ENCODE results near the gene AKR1A1.
A peak's percentile ranks its signal among the peaks of the same experiment; 100 is the strongest.

AKR1A1 gene

GRCh38 chr1:45536886-45537285 lies 13.7 kb upstream of the AKR1A1 start:
- Histone ChIP-seq H3K4me3 (replicated peaks; ENCODE audit: insufficient read depth, low read length) (no peak overlapping the region), H3K27me3 (ENCODE audit: insufficient read depth, poor library complexity, severe bottlenecking) (no peaks in the 10 kb centered on the region), H3K27ac (replicated peaks) (no peak overlapping the region)
- DNase-seq (ENCODE audit: low read depth in 1 of 2, low spot score in 1 of 2) = no peak
- TF ChIP-seq CTCF (IDR thresholded peaks at IDR 0.05; ENCODE audit: insufficient read depth, low read length) = no peak
- TF ChIP-seq REST (IDR thresholded peaks at IDR 0.05; ENCODE audit: insufficient replicate concordance, low read depth) = no peak
- TF ChIP-seq SPI1 (IDR thresholded peaks at IDR 0.05; ENCODE audit: borderline replicate concordance, low read depth) = no peak
- no peak for TF ChIP-seq POLR2AphosphoS5 (IDR thresholded peaks at IDR 0.05; ENCODE audit: low read depth)
- TF ChIP-seq GABPA (IDR thresholded peaks at IDR 0.05; ENCODE audit: low read depth) = no peak

DNA sequence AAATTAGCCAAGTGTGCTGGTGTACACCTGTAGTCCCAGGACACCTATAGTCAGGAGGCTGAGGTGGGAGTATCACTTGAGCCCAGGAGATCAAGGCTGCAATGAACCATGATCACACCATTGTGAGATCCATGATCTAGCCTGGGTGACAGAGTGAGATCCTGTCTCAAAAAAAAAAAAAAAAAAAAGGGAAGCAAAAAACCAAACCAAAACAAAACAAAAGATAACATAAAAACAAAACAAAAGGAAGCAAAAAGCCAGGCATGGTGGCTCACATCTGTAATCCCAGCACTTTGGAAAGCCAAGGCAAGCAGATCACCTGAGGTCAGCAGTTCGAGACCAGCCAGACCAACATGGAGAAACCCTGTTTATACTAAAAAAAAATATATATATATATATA lies 9.4 kb upstream of the AKR1A1 start:
- Histone ChIP-seq H3K27me3 (ENCODE audit: insufficient read depth, poor library complexity, severe bottlenecking) (no peaks in the 10 kb centered on the region), H3K4me3 (replicated peaks; ENCODE audit: insufficient read depth, low read length) (no peak overlapping the region), H3K27ac (replicated peaks) (no peak overlapping the region)
- no peak for TF ChIP-seq CTCF (IDR thresholded peaks at IDR 0.05; ENCODE audit: insufficient read depth, low read length)
- DNase-seq (ENCODE audit: low read depth in 1 of 2, low spot score in 1 of 2) = no peak

GRCh38 chr1:45542591-45542990 lies 8.0 kb upstream of the AKR1A1 start:
- H3K27me3 ChIP-seq (ENCODE audit: insufficient read depth, poor library complexity, severe bottlenecking) = no peaks in the 10 kb centered on the region
- no peak overlapping the region for H3K27ac ChIP-seq (replicated peaks)
- TF ChIP-seq REST (IDR thresholded peaks at IDR 0.05; ENCODE audit: insufficient replicate concordance, low read depth) = no peak
- TF ChIP-seq SPI1 (IDR thresholded peaks at IDR 0.05; ENCODE audit: borderline replicate concordance, low read depth) = no peak
- no peak for TF ChIP-seq CTCF (IDR thresholded peaks at IDR 0.05; ENCODE audit: insufficient read depth, low read length)
- no peak for TF ChIP-seq GABPA (IDR thresholded peaks at IDR 0.05; ENCODE audit: low read depth)
- no peak for TF ChIP-seq POLR2AphosphoS5 (IDR thresholded peaks at IDR 0.05; ENCODE audit: low read depth)
- no peak for DNase-seq (ENCODE audit: low read depth in 1 of 2, low spot score in 1 of 2)
- H3K4me3 ChIP-seq (replicated peaks; ENCODE audit: insufficient read depth, low read length) = no peak overlapping the region

DNA sequence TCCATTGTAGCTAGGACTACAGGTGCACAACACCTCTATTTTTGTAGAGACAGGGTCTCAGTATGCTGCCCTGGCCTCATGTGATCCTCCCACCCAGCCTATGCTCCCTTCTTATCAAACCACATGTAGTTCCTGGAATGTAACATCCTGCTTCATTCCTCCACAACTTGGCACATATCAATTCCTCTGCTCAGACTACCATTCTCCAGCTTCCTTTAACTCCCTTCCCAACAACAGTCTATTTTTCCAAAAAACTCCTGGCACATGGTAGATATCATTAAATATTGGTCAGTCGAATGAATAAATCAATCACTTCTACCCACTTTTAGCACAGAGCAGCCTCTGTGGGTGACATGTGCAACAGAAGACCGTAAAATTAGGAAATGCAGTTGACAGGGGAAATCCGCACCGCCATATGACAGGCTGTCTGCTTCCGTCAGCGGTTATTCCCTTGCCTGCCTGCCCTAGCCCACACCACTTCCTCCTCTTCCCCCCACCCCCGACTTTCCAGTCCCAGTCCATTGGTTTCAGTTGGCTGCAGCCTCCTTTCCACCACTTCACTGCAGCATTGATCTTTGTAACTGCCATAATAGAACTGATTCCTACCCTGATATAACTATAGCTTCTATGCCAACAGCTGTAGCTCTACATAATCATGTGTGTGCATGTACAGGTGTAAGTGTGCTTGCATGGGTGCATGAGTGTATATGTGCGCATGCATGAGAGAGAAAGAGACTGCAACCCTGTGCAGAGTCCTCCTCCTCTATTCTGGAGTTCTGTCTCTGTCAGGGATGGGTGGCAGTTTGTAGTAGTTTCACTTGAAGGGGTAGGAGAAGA lies 6.8 kb upstream of the AKR1A1 start:
- no peak for TF ChIP-seq GABPA (IDR thresholded peaks at IDR 0.05; ENCODE audit: low read depth)
- no peak for TF ChIP-seq CTCF (IDR thresholded peaks at IDR 0.05; ENCODE audit: insufficient read depth, low read length)
- peak; percentile 94 for TF ChIP-seq POLR2AphosphoS5 (IDR thresholded peaks at IDR 0.05; ENCODE audit: low read depth)
- TF ChIP-seq SPI1 (IDR thresholded peaks at IDR 0.05; ENCODE audit: borderline replicate concordance, low read depth) = peak; percentile 94
- DNase-seq (ENCODE audit: low read depth in 1 of 2, low spot score in 1 of 2) = peak; percentile 74 to 92
- Histone ChIP-seq H3K27me3 (ENCODE audit: insufficient read depth, poor library complexity, severe bottlenecking) (no peaks in the 10 kb centered on the region), H3K27ac (replicated peaks) (no peak overlapping the region), H3K4me3 (replicated peaks; ENCODE audit: insufficient read depth, low read length) (no peak overlapping the region)
